ACHN (cell line): ENCODE results near the gene TPM3.
"Not testable (repeated sequence)": the region's sequence is repeated elsewhere in the genome, so short reads cannot be mapped to it uniquely, and the experiment has no call there.

Experiments
- DNase-seq: peaks from one replicate; pipeline ENCODE4 v3.0.0-alpha.2; 2015
- in situ Hi-C: cut with HindIII; loops from 2 replicates; pipeline ENCODE4 v1.10.0; 2017; ENCODE audit warnings: low sequenced_read_pairs, low pct_ligation_motif_present, low pct_unique_long_range_greater_than_20kb

TPM3 gene

DNA sequence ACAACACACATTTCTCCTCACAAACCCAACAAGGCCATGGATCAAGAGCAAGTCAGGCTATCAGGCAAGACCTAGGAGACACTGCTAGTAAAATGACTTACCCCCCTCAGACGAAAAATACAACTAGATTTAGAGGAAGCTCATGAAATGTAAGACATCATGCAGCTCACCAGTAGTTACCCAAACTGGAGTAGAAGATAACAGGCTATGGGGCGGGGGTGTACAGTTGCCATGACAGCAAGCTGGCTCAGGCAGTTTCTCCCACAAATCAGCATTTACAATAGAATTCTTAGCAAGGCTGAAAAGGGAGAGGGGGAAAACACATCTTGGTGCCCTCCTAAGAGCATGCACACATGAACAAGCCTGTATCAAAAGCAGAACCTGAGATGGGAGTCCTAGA, 13.9 kb downstream of the TPM3 start:
- in situ Hi-C loops, result no loop called here
- DNase-seq, result no peak

DNA sequence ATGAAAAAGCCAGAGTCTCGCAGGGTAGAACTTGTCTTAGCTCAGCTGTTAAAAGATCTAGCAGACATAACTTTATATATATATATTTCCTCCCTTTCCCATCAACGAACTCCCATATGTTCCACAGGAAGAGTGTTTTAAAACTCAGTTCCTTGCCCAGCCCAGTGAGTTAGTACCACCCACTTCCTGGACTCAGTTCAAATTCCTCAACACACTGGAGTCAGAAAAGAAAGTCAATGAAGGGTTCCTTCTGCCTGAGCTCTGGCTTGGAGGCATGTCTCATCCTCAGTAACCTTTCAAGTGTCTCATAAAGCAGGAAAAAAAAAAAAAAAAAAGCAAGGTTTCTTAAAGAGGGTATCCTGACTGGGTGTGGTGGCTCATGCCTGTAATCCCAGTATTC, 15.6 kb downstream of the TPM3 start:
- peak; percentile 85 for DNase-seq
- in situ Hi-C loops, result no loop called here

DNA sequence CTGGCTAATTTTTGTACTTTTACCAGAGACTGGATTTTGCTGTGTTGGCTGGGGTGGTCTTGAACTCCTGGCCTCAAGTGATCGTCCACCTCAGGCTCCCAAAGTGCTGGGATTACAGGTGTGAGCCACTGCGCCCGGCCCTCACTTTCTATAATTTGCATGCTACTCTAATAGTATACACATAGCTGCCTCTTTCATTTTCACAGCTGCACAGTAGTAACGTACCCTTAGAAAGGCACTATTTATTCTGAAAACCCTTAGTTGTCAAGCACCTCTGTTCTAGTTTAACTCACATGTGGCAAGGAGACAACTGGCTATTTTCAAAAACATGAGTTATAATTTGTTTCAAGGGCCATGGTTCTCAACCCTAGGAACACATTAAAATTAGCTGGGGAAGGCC, 17.2 kb downstream of the TPM3 start:
- in situ Hi-C loops, result no loop called here
- DNase-seq, result no peak

DNA sequence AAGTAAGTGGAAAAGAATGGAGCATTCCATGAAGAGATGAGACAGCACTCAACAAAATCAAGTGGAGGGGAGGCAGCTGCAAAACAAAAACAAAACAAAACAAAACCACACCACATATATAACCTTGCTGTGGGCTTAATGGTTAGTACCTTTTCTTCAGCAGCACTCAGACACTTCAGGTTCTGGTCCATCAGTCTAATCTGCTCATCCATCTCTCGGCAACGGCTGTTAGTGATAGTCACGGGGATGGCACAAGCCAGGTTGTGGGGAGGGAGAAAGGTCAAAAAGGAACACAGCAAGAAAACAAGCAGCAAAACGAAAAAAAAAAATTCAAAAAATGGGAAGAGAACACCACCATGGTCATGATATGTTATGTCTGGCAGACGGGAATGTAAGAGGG, 20.0 kb downstream of the TPM3 start:
- no peak for DNase-seq
- in situ Hi-C loops, result no loop called here

DNA sequence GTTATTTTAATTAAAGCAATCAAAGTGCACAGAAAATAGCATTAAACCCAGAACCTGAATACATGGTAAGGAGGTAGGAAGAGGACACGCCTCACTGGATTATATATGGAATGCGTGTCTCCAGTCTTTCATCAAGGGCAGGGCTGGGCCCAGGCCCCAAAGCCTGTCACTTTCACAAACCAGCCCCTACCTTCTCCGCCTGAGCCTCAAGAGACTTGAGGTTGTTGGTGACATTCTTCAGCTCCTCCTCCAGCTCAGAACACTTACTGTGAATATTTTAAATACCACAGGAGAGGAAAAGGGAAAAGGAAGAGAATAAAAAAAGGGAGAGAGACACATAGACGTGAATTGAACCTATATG, 20.7 kb downstream of the TPM3 start:
- in situ Hi-C loops, result no loop called here
- no peak for DNase-seq

DNA sequence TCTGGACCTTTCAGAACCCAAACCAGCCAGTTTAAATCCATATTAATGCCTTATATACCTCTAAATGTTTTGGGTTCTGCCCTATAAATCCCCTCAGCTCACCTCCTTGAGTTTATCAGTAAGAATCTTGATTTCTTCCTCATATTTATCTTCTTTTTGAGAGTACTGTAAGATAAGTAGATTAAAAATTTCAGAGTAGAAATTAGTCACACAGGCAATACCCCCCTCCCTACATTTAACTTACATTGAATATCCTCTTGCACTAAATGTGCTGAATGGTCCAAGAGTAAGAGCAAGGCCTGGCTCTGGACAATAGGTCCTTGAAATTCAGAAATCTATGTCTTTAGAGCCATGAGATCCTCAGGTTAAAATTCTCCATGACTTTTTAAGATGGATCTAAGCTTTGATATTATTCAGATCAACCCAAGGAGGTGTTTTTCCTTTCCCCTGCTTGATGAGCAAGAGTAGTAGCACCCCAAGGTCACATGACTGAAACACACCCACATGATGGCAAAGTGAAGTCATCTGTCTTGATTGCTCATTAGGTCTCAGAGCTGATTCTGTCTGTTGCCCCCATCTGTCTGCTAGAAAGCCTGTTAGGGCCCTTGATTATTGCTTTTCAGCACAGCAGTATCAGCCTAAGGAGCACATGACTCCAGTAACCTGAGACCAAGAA, 21.2 kb downstream of the TPM3 start:
- in situ Hi-C loops, result no loop called here
- no peak for DNase-seq

DNA sequence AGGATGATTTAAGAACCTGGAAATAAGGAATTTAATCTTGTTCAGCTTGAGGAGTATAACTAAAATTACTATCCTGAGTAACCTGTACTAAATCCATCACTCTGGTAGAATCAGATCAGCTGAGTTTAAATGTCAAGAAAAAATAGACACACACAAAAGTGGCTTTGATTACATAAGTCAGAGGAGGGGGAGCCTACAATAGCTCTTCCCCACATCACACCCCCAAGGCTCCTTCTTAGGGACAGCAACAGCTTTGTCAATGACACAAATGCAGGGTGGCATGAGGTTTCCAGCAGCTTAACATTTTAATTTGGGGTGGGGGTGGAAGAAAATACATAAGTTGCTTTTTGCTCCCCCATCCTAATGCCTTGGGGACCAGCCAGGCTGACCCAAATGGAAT, 24.4 kb downstream of the TPM3 start:
- in situ Hi-C loops, result no loop called here
- no peak for DNase-seq

DNA sequence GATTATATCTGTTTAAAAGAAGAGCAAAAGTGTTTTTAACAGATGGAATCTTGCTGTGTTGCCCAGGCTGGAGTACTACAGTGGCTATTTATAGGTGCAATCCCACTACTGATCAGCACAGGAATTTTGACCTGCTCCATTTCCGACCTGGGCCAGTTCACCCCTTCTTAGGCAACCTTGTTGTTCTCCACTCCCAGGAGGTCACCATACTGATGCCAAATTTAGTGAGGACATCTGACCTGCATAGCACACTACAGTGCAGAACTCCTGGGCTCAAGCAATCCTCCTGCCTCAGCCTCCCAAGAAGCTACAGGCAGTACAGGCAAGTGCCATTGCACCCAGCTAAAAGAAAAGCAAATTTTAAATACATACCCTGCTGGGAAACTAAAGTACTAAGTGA, 25.7 kb downstream of the TPM3 start:
- in situ Hi-C loops, result no loop called here
- no peak for DNase-seq

DNA sequence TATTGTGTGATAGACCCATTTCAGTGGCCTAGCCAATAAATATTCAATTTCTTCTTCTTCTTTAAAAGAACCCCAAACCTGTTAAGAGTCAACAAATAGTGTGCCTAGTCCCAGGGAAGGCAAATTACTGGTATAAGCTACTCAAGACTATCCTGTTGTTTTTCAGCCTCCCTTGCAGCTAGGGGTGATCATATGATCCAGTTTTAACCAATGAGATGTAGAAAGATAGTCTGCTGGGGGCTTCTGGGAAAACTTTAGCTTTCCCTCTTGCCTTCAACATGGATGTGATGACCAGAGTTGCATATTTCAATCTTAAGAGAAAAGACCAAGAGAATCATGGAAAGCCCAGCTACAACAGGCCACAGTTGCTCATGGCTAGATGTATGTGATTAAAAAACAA, 32.3 kb downstream of the TPM3 start:
- DNase-seq, result no peak
- in situ Hi-C loops, result no loop called here

DNA sequence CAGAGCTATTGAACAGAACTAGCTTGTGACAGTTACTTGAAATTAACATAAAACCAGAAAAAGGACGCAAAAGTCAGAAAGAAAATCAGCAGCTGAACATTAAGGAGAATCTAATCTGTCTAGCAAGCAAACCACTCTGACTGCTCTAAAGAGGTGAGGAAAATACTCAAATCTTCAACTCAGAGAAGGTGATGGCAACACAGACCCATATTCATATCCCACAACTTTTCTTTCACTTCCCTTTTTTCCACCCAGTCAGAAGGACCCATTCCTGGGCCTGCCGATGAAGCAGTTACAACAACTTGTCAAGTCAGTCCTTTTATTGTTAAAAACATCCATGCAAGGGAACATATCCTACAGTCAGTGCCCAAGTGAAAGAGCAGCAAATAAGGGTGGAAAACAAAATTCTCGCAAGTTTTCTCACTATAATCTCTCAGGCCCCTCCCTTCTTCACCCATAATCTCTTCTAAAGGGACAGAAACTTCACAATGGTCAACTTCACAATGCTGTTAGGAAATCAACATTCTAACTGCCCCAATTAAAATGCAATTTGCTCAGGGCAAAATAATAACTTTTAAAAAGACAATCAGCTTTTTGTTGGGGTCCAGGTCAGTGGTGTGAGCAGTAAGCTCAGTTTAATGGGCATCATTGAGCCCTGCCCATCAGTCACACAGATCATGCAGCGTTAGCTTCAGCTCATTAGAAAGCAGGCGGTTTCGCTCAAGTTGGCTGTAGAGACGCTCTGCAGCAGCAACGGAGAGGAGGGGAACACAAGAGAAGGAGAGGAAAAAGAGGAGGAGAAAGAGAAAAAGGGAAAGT, 33.4 kb downstream of the TPM3 start:
- in situ Hi-C loops, result no loop called here
- DNase-seq, result no peak

DNA sequence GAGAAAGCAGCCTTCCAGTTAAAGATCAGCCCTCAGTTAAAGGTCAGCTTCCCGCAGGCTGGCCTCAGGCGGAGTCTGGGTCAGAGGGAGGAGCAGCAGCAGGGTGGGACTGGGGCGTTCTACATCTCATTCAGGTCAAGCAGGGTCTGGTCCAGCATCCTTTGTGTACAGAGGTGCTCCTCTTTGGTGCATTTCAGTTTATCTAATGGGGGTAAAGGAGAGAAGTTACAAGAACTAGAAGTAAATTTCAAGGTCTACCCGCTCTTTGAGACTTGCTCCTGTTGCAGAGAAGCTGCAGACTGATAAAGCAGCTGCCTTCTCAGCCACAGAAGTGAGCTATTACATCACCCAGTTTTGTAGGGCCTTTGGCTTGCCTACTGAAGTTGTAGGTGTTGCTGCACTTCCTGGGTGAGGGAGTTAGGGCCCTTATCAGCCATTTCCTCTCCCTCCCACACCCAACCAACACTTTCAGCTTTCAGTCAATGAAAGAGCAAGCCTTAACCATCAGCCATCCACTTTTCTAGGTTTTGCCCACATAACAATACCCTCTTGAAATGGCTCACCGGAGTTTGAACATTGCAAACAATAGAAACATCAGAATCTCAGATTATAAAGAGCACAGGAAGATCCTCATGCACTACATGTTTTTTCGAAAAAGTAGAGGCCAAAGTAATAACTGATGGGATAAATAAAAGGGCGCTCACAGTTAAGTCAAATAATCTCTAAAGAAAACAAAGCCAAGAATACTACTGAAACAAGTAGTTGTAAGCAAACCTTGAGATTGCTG, 34.2 kb downstream of the TPM3 start:
- in situ Hi-C loops, result no loop called here

DNA sequence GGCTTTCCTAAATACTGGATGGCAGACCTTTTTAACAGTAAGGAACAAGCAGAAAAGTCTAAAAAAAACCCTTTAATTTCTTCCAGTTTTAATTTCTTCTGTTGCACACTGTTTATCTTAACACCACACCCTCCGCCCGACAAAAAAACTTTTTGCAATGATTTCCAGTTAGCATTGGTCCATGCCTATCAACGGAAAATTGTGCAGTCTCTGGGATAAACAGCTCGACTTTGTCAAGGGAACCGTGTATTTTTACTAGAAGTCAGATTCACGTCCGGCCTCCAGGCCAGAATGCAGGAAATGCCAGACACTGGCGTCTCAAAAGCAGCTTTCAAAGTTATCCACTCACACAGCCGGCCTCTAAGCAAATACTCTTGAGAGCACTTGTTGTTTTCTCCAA, 36.6 kb downstream of the TPM3 start:
- in situ Hi-C loops, result no loop called here
- no peak for DNase-seq

More for the DNA sequence above, 34.2 kb downstream of the TPM3 start:
- DNase-seq, result no peak

DNA sequence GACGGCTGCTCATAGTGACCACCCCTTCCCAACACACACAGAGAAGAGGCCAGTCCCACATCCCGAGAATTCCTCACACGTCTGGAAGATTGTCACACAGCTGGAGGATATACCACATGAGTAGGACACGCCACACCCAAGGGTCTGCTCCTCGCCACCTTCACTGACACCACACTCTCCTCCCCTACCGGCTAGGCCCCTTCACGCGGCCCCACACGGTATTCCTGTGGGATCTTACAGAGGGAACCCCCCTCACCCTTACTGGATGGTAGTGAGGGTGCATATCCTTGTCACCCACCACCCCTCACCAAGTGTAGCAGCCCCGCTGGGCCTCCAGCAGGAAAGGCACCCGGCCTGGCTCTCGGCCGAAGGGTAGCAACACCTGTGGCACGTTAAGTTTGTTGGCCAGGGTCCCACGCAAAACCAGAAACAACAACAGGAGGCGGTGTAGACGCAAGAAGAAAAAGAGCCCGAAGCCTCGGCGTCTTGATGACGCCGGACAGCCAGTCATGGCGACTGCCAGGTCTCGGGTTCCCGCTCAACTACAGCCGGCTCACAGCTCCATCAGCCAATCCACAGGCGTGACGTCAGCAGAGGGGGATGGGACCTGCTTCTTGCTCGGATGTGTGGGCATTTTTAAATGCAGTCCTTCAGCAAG, 37.2 kb downstream of the TPM3 start, which contains the start of gene NUP210L:
NUP210L (minus strand) TSS at position 540 of the 658 bp plus-strand sequence.
- in situ Hi-C loops, result no loop called here
- no peak for DNase-seq

DNA sequence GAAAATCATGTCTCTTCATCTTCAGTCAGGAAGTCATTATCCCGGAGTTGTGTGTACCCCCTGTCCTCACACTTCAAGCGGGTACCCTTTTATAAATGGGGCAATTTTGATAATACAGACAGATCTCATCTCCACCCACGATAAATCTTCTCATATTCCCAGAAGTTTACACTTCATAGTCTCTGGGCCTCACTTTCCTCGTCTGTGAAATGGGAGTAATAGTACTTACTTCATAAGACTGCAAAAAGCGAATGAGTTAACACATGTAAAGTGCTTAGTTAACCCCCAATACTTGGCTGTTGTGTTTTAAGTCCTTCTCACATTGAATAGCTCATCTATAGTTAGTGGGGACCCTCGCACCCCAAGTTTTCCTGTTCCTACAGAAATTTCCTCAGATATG, 37.8 kb downstream of the TPM3 start:
- in situ Hi-C loops, result no loop called here
- DNase-seq, result no peak

DNA sequence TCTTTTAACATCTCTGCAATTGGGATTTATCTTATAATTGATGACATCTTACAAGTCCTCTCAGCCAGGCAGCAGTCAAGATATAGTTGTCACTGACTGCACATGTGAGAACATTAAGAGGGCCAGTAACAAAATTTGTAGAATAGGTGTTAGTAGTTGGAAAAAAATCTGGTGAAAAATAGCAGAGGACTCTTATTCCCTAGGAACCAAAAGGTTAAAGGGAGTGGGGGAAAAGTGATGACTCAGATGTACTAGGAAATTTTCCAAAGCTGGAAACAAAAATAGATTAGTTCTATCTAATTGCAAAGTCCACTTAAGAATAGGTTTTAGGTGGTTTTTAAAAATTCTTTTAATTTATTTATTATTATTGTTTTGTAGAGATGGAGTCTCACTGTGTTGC, 40.6 kb downstream of the TPM3 start:
- in situ Hi-C loops, result no loop called here
- no peak for DNase-seq

DNA sequence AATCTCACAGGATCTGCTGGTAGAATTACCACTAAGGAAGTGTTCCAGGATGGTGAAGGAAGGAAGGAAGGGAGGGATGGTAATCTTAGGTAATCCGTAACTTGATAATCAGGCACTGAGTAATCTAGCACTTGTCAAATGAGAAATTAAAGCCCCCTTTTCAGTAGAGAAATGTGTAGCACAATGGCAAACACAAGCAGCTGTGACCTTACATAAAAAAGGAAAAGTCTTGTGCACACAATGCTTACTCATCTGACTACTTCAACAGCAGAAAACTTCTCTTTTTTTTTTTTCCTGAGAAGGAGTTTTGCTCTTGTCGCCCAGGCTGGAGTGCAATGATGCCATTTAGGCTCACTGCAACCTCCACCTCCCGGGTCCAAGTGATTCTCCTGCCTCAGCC, 43.1 kb downstream of the TPM3 start:
- in situ Hi-C loops, result no loop called here
- no peak for DNase-seq

DNA sequence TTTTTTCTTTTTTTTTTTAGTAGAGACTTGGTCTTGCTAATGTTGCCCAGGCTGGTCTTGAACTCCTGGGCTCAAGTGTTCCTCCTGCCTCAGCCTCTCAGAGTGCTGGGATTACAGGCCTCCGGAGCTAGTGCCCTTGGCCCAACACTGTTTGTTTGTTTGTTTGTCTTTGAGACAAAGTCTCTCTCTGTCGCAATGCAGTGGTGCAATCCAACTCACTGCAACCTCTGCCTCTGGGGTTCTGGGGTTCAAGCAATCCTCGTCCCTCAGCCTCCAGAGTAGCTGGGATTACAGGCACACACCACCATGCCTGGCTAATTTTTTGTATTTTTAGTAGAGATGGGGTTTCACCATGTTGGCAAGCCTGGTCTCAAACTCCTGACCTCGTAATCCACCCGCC, 44.4 kb downstream of the TPM3 start:
- DNase-seq, in situ Hi-C loops: not testable (repeated sequence)

DNA sequence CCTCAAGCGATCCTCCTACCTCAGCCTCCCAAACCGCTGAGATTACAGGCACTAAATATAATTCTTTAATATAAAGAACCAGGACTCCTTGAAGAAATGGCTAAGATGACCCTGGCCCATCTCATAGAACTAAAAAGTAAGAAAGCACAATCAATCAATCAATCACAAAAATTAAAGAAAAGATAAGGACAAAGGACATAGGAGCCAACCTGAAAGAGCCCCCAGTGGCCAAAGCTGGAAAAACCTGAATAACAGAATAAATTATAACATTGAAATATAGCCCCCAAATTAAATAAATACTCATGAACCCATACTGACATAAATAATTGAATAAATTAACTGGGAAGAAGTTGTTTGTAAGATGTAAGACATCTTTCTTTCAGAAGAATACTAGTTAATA, 45.9 kb downstream of the TPM3 start:
- in situ Hi-C loops, result no loop called here
- DNase-seq, result no peak

DNA sequence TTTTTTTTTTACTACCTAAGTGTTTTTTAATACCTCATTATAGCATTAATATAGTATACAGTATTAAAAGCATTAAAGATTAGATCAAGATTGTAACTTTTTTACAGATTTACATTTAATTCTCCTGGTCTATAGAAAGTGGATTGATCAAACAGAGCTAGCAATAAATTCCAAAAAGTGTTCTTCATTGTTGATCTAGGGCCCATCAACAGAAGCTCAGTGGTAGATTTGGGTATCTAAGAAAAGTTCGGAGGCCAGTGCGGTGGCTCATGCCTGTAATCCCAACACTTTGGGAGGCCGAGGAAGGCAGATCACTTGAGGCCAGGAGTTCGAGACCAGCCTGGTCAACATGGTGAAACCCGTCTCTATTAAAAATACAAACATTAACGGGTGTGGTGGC, 49.5 kb downstream of the TPM3 start:
- no peak for DNase-seq
- in situ Hi-C loops, result no loop called here
